HG02642 (cell line): ENCODE measurements around the gene HGFAC.
"Not testable (repeated sequence)": the region's sequence is repeated elsewhere in the genome, so short reads cannot be mapped to it uniquely, and the experiment has no call there.

Experiments used
- ATAC-seq: cut with Tn5 transposase; IDR thresholded peaks from one replicate; pipeline ENCODE4 v1.9.1; 2021; ENCODE audit warnings: mild to moderate bottlenecking; ENCODE audit not compliant: unreplicated experiment, poor library complexity

The HGFAC gene

DNA sequence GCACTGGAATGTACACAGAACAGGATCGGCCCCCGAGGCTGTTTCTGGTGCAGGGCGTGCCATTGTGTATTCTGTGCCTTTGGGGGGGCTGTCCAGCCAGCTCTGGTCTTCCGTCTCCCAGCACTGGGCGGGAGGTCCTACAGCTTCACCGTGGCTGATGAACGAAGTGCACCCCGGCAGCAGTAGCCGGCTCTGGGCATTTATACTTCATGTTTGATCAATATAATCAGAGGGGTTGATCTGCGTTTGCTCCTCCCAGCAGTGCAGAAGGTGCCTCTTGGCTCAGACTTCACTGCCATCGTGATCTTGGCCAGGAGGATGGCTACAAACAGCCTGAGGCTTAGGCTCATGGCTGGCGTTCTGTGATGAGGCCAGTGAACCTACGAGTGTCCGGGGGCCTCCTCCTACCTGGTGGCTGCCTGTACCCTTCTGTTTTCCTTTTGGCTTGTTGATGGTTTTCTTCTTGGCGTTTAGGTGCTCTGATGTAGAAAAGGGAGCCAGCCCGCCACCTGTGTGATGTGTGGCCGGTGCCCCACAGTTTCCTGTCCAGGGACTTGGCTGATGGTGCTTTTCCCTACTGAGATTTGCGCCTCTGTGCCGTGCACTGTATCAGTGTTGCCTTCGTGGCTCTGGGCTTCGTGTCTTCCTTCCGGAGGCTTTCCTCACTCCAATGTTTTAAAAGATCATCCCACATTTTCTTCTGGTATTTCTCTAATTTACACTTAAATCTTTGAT lies 31.2 kb upstream of the HGFAC start:
- no peak for ATAC-seq

DNA sequence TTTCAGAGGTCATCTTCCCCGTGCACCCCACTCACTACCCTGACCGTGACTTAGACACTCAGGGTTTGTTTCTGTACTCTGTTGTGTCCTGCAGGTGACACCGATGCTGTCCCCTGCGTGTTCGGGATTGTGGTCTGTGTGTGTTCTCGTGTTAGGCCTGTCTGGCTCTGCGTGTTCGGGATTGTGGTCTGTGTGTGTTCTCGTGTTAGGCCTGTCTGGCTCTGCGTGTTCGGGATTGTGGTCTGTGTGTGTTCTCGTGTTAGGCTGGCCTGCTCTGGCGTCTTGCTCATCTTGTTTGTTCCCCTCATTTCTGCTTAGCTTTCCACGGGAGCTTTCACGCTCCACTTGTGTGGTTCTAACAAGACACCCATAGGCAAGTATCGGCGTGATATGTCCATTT lies 30.6 kb upstream of the HGFAC start:
- ATAC-seq = not testable (repeated sequence)

DNA sequence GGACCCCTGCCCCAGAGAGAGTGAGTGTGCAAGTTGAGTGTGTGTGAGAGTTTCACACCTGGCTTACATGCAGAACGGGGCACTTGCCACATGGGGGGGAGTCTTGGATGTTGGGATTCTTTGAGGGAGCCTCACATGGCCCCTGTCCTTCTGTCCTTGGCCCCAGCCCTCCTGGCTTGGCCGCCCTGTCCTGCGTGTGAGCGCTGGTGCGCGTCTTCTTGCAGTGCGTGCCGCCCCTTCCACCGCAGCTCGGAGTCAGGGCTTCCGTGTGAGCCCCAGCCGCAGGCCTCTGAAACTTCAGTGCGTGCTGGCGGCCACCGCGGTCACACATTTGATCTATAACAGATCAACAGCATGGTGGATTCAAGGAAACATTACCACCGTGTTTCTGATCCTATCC lies 30.1 kb upstream of the HGFAC start:
- no peak for ATAC-seq

DNA sequence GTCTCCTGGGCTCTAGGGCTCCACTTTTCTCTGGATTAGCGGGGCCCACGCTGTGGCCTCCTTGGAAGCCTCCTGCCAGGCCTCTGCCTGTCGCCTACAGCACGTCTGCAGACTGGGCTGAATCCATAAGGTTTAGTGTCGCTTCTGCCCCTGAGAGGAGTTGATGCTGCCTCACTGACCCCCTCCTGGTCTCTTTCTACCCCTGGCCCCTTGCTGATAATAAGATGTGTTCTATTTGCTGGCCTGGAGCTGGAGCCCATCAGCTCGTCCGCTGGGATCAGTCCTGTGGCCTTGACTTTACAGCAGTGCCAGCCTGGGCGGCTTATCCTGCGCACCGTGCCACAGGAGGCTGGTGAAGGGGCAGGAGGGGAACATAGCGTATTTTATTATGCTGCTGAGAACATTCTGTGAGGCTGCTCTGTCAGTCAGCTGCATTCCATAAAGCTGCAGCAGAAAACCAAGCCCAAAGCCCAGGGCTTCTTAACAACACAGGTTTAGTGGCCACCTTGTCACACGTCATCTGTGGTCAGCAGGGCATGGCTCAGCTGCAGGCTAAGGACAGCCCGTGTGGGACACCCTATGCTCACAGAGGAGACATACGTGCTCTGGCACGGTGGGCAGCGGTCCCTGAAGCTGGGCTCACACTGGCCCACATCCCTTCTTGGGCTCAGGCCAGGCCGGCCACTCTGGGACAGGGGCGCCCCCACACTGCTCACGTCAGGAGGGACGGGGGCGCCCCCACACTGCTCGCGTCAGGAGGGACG lies 29.3 kb upstream of the HGFAC start:
- no peak for ATAC-seq

DNA sequence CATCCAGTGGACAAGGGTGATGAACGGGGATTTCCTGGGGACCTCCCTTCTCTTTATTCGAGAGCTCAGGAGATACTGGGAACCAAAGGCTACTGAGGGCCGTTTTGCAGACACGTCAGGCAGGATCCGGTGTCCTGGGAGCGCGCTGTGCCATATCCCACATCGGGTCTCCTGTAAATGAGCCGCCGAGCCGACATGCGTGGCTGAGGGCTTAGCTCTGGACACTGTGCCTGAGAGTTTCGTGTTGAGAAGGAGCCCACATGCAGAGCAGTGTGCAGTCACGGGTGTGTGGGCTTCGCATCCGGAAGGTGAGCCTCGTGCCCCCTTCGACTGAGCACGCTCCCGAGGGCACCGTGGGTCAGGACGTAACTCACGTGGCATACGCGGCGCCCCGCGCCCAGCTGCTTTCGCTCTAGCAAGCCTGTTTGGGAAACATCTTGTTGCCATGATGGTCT lies 28.5 kb upstream of the HGFAC start:
- no peak for ATAC-seq

DNA sequence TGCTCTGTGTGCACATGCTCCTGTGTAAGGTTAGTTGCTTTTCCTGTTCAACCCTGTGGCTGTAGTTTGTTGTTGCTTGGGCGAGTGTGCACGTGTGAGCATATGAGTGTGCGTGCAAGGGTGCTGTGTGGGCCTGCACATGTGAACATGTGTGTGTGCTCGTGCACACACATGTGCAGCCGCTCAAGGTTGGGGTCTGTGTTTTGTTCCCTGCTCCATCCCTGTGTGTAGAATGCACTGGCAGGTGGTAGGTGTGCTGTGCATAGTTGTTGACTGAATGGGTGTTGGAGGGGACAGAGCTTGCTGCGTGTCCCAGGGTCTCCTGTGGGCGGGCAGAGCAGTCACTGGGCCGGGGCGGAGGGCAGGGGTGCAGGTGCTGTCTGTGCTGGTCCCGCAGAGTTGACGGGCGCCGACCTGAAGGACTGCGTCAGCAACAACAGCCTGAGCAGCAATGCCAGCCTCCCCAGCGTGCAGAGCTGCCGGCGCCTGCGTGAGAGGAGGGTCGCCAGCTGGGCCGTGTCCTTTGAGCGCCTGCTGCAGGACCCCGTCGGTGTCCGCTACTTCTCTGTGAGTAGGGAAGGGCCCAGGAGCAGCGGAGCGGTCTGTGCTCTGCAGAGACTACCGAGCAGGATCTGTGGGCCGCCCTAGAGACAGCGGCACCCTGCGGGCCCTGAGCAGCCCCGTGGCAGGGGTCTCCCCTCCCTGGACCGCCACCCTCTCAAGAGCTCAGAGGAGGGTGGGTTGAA lies 27.9 kb upstream of the HGFAC start:
- ATAC-seq = no peak

DNA sequence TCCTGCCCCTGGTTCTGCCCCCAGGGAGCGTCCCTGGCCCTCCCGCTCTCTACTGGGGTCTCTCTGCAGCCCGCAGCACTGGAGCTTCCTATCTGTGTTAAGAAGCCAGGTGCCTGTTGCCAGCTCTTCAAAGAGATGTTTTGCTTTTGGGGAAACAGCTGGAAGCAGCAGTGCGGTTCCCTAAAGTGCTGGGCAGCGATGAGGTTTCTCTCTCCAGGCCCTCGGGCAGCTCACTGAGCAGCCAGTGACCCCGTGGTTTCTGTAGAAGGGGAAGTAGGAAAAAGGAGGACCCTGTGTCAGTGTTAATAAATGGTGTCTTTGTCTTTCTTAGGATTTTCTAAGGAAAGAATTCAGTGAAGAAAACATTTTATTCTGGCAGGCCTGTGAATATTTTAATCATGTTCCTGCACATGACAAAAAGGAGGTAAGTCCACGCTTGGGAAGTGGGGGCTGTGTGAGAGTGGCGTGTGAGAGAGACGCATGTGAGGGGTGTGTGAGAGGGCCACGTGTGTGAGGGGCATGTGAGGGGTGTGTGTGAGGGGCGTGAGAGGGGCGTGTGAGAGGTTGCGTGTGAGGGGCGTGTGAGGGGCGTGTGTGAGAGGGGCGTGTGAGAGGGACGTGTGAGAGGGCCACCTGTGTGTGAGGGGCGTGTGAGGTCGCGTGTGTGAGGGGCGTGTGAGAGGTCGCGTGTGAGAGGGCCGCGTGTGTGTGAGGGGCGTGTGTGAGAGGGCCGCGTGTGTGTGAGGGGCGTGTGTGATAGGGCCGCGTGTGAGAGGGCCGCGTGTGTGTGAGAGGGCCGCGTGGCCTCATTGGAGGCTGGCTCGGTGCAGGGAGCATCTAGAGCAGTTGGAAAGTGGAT lies 27.1 kb upstream of the HGFAC start:
- no peak for ATAC-seq

DNA sequence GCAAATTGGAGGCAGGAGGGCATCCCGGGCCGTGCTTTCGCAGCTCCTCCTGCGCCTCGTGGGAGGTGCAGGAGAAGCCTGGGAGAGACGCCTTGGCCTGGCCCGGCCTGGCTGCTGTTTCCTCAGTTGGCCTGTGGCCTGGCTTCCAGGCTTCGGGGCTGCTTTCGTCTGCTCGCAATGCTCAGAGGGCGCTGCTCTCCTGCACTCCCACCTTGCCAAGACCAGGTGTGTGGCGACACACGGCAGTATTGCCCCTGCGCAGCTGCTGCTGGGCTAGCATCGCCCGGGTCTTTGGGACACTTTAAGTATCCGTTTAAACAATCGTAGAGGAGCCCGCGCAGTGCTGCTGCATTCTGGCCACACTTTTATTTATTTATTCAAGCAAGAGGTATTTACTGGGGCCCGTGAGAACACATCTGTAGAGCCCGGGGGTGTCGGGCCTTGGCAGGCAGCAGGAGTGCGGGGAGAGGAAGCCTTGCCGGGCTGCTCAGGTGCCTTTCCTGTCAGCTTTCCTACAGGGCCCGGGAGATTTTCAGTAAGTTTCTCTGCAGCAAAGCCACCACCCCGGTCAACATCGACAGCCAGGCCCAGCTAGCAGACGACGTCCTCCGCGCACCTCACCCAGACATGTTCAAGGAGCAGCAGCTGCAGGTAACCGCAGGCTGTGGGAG lies 26.2 kb upstream of the HGFAC start:
- ATAC-seq = no peak

DNA sequence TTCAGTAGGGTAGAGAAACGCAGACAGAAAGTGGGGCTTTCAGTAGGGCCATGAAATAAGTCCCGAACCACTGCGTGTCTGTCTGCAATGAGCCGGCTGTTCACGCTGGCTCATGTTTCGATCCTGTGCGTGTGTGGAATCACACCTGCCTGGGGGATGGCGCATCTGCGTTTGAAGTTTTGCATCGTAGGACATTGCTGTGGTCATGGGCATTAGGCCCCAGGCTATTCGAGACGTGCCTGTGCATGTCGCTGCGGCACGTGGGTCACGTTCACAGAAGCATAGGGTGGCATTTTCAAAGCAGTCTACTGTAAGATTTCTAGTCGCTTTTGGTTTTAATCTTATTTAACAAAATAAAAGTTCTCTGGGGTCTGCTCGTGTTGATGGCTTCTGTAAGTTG lies 25.5 kb upstream of the HGFAC start:
- ATAC-seq = no peak

DNA sequence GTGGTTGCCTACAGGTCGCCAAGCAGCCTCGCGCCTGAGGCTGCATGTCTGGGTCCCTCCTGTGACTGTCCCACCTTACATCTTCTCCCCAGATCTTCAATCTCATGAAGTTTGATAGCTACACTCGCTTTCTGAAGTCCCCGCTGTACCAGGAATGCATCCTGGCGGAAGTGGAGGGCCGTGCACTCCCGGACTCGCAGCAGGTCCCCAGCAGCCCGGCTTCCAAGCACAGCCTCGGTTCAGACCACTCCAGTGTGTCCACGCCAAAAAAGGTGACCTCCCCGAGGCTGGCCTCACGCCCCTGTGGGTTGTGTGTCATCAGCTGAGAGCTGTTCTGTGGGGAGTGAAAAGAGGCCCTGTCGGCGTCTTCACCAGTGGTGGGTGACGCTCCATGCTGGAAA lies 24.9 kb upstream of the HGFAC start:
- no peak for ATAC-seq

DNA sequence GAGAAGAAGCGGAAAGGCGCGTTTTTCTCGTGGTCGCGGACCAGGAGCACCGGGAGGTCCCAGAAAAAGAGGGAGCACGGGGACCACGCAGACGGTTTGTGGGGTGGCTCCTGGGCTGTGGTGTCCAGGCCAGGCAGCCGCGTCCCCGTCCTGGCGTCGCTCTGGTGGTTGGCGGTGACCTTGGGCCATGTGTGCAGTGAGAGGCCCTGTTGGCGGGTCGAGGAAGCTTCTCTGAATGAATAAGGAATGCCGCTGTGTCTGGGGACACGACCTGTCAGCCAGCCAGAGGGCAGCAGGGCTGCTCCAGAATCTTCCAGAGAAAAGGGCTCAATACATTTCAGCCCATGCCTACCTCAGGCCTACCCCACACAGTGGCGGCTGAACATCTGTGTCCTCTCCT lies 24.3 kb upstream of the HGFAC start:
- ATAC-seq = no peak

DNA sequence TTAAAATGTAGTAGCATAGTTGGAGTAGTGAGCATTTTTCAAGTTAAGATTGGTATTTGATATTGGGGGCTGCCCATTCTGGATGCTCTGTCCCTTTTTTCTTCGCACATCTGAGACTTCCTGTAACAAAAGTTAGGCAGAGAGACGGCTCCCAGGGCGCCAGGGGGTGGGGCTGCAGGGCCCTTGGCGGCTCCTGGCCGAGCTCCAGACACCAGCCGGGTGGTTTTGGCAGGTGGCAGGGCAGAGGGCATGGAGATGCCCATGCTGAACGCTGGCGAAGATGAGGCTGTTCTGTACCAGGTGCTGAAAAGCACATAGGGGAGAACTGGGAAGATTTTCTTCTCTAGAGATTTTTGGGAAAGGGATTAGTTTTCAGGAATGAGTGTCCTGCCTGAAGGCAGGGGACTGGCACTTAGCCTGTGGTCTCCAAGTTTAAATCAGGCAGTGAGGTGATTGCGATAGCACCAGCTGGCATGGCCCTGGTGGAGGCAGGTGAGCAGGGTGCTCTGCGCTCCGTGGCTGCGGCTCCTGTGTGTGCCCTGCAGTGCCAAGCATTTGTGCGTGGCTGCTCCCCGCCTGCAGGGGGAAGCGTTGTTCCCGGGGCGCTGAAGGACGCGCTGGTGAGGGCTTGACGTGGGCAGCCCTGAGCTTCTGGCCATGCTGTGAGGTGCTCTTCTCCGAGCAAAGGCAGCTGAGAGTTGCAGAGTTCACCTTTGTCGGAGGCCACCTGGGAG lies 23.6 kb upstream of the HGFAC start:
- ATAC-seq = no peak

DNA sequence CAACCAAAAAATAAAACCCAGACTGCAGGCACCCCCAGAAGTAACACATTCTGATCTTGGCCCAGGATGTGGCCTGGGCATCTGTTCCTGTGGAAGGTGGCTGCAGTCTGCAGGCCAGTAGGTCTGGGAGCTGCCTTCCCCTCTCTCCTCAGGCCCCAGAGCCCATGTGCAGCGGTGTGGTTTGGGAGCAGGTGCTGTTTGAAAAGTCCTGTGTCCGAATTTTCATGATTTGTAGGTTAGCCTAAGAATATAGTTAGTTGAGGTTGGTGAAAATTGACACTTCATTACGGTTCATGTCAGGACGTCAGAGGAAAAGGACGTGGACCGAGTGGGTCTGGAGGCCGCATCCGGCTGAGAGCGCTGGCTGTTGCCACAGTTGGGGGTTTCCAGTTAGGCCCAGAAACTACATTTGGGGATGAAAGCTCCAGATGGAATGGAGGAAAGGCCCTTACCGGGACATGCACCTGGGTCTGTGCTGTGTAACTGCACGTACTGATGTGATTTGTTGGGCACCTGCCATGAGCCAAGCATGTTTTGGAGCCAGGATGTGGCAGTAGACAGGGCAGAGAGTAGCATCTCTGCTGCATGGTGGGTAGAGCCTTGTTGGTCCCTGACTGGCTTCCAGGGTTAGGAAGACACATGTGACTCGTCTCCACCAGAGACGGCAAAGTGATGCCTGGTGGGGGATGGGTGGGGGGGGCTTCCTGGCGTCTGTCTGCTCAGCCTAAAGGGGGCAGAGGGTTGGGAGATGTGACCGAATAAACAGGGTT lies 21.7 kb upstream of the HGFAC start:
- ATAC-seq = no peak

DNA sequence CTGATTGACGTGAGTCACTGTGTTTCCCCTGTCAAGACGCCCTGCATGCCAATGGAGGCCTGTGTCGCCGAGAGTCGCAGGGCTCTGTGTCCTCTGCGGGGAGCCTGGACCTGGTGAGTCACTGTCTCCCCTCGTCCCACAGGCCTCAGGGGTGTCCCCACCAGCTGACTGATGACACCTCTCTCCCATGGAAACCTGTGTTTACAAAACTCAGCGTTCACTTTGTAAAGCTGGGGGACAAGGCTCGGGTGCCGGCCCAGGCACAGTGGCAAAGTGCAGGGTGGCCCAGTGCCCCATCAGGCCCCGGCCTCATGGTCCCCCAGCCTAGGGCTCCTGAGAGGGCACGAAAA lies 21.2 kb upstream of the HGFAC start:
- no peak for ATAC-seq

DNA sequence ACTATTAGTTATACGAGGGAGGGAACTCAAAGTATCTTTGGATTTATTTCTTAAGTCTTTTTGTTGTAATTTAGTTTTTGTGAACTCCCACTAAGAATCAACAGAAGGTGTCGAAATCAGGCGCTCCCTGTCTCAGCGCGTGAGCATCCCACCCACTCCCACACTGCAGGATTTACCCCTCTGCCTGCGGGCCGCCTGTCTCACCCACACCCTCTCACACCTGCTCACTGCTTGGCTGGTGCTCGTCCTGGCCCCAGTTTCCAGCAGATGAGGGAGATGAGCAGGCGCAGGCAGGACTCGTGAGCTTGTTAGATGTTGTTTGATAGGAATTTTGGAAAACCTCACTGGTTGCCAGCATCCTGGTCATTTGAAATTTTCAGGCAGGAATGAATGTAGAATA lies 20.8 kb upstream of the HGFAC start:
- no peak for ATAC-seq

DNA sequence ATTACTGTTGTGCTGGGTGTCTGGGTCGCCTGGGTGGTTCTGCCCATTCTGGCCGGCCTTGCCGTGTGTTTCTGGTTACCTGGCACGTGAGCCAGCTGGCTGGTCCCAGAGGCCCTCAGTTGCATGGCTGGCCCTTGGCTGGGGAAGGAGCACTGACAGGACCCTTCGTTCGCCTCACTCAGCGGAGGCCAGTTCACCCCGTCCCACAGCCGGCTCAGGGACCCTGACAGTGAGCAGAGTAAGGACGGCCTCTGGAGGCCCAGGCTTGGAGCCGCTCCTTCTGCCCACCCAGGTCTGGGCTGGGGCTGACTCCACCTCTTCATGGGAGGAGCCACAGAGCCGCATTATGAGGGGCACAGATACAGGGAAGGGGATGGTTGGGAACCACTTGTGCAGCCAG lies 20.3 kb upstream of the HGFAC start:
- no peak for ATAC-seq

DNA sequence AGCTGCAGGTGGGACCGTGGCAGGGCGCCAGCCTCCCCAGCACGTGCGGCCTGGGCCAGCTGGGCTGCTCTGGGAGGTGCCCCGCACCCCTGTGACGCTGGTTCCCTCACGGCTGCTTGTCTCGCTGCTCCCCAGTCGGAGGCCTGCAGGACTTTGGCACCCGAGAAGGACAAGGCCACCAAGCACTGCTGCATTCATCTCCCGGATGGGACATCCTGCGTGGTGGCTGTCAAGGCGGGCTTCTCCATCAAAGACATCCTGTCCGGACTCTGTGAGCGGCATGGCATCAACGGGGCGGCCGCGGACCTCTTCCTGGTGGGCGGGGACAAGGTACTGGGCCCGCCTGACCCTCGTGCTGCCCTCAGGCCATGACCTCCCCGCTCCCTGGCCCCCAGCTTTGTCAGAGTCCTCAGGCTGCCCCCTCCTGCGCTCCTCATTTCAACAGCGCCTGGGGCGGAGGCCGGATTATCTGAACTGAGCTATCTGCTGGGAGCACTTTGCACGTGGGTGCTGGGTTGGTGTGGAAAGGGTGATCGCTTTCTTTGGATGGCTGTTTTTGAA lies 19.4 kb upstream of the HGFAC start:
- no peak for ATAC-seq

DNA sequence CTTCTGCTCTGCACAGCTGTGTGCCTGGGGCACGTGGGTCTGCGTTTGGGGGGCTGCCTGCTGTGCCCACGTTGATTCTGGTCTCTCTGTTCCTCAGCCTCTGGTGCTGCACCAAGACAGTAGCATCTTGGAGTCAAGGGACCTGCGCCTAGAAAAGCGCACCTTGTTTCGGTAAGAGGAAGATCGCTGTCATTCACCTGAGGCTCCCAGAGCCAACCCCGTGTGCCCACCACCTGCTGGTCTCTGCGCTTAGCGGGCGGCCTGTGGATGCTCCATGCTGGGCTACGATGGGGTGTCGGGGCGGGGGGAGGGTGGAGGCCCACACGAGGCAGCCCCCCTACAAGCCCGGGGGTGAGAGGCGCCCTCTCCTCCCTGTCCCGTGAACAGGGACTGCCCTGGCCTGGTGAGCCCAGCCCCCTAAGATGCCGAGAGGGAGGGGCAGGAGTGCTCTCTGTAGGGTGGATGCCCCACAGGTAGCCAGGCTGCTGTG lies 18.9 kb upstream of the HGFAC start:
- no peak for ATAC-seq
